Nucleus accumbens (tissue), 56 donors: Measurements from ENCODE around the gene PCDHB5.
"Not testable (repeated sequence)": the region's sequence is repeated elsewhere in the genome, so short reads cannot be mapped to it uniquely, and the experiment has no call there.

ENCODE experiments used
- DNase-seq, 56 donors: peaks; one replicate each; lab custom pipeline; 2025; lab: John Stamatoyannopoulos, UW

Gene PCDHB5

GRCh38 chr5:141150993-141151325 lies 16.0 kb downstream of the PCDHB5 start:
- DNase-seq = no peak

GRCh38 chr5:141151632-141152031 lies 16.6 kb downstream of the PCDHB5 start:
- not testable (repeated sequence) for DNase-seq

- DNase-seq = not testable (repeated sequence)
Observed at GRCh38 chr5:141152096-141152495, 17.1 kb downstream of the PCDHB5 start.

GRCh38 chr5:141155540-141156374 lies 20.8 kb downstream of the PCDHB5 start:
- DNase-seq = no peak

GRCh38 chr5:141157356-141157755 lies 22.4 kb downstream of the PCDHB5 start:
- DNase-seq = not testable (repeated sequence)

GRCh38 chr5:141157901-141158300 lies 22.9 kb downstream of the PCDHB5 start:
- not testable (repeated sequence) for DNase-seq

GRCh38 chr5:141172381-141173204 lies 37.6 kb downstream of the PCDHB5 start, which contains the start of gene PCDHB7:
Gene PCDHB7 (plus strand): TSS chr5:141172644. CDS start chr5:141172836, 192 bp downstream.
- DNase-seq = peak in 9 of 56 donors; percentile 4 to 33 (median 17)

- not testable (repeated sequence) for DNase-seq
Observed at GRCh38 chr5:141174291-141175104, 39.5 kb downstream of the PCDHB5 start.

GRCh38 chr5:141175933-141176332 lies 40.9 kb downstream of the PCDHB5 start:
- no peak for DNase-seq

GRCh38 chr5:141177577-141178191 lies 42.7 kb downstream of the PCDHB5 start, which contains the start of gene PCDHB8:
Gene PCDHB8 (plus strand): TSS chr5:141177790. CDS start chr5:141178035, 245 bp downstream.
- DNase-seq = not testable (repeated sequence)

- DNase-seq = not testable (repeated sequence)
Observed at GRCh38 chr5:141179371-141179770, 44.4 kb downstream of the PCDHB5 start.

GRCh38 chr5:141179876-141180275 lies 44.9 kb downstream of the PCDHB5 start:
- DNase-seq = not testable (repeated sequence)

- no peak for DNase-seq
Observed at GRCh38 chr5:141180313-141180712, 45.3 kb downstream of the PCDHB5 start.

- DNase-seq = peak in 20 of 56 donors; percentile 6 to 64 (median 32)
Observed at GRCh38 chr5:141182248-141182647, 47.2 kb downstream of the PCDHB5 start, which contains the start of gene PCDHB16. Gene PCDHB16 (plus strand): TSS chr5:141182387. CDS start chr5:141182560, 173 bp downstream.

GRCh38 chr5:141184117-141184855 lies 49.3 kb downstream of the PCDHB5 start:
- DNase-seq = not testable (repeated sequence)

- DNase-seq = peak in 3 of 56 donors; percentile 1 to 17 (median 15)
Observed at GRCh38 chr5:141186897-141187512, 52.0 kb downstream of the PCDHB5 start, which contains the start of gene PCDHB9. Gene PCDHB9 (plus strand): TSS chr5:141187161. CDS start chr5:141187319, 158 bp downstream.
